A549 (cell line): Measurements from ENCODE around the gene BGN.

Experiments
- CHD4 ChIP-seq: fragments of 200-600 bp; sonication (generic); IDR thresholded peaks from 2 replicates; pipeline ENCODE4 v1.6.1; 2016; ENCODE audit warnings: antibody characterized with exemption, mild to moderate bottlenecking, borderline replicate concordance
- EP300 ChIP-seq, 2 experiments: fragments of >200 bp; sonication (Bioruptor Twin); formaldehyde crosslinking; IDR thresholded peaks; 2 replicates in 1 of 2; 3 replicates in 1 of 2; pipeline ENCODE4 v1.6.1; 2016 to 2017
- JUN ChIP-seq, 2 experiments: fragments of >200 bp; sonication (Bioruptor Twin); formaldehyde crosslinking; IDR thresholded peaks; 2 replicates in 1 of 2; 3 replicates in 1 of 2; pipeline ENCODE4 v1.6.1; 2016 to 2017
- MYC ChIP-seq: IDR thresholded peaks from 2 replicates; pipeline ENCODE4 v1.6.1; 2012; ENCODE audit warnings: mild to moderate bottlenecking, inconsistent platforms, low read length, improper control_type of control experiment, borderline replicate concordance
- POLR2A ChIP-seq: IDR thresholded peaks from 2 replicates; pipeline ENCODE4 v1.6.1; 2012; ENCODE audit warnings: mild to moderate bottlenecking, low read length
- TF ChIP-seq, protein P1 (sequence below): fragments of >200 bp; sonication (Bioruptor Twin); formaldehyde crosslinking; IDR thresholded peaks from 3 replicates; pipeline ENCODE4 v1.5.1; 2016

DNA sequence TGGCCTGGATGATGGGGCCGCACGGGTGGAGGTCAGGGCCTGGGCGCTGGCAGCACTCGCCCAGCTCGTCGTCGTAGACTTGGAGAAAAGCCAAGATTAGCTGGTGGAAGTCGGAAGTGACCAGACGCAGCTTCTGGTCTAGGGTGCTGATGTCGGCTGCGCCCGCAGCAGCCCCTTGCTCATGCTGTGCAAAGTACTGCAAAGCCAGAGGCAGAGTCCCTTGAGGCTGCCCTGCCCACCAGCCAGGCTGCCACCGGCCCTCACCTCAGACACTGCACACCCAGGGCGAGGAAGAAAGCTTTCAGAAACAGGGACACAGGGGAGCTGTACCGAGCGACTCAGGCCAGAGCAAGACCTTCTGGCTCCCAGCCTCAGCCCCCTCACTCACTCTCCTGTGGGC, 39.2 kb upstream of the BGN start:
- TF ChIP-seq, protein P1, sequence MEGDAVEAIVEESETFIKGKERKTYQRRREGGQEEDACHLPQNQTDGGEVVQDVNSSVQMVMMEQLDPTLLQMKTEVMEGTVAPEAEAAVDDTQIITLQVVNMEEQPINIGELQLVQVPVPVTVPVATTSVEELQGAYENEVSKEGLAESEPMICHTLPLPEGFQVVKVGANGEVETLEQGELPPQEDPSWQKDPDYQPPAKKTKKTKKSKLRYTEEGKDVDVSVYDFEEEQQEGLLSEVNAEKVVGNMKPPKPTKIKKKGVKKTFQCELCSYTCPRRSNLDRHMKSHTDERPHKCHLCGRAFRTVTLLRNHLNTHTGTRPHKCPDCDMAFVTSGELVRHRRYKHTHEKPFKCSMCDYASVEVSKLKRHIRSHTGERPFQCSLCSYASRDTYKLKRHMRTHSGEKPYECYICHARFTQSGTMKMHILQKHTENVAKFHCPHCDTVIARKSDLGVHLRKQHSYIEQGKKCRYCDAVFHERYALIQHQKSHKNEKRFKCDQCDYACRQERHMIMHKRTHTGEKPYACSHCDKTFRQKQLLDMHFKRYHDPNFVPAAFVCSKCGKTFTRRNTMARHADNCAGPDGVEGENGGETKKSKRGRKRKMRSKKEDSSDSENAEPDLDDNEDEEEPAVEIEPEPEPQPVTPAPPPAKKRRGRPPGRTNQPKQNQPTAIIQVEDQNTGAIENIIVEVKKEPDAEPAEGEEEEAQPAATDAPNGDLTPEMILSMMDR, result no peak
- TF ChIP-seq MYC (no peak), EP300 (IDR thresholded peaks at IDR 0.05) (no peak), JUN (IDR thresholded peaks at IDR 0.05) (no peak), CHD4 (no peak), POLR2A (no peak)
